Astrocyte (in vitro differentiated cells and primary cell): ENCODE measurements around the gene VRTN.

Experiments used
- EZH2 ChIP-seq: IDR thresholded peaks from 2 replicates; pipeline ENCODE4 v1.6.1; 2012; ENCODE audit warnings: mild to moderate bottlenecking, low read length, inconsistent platforms; ENCODE audit not compliant: insufficient read depth
- TF ChIP-seq, protein P1 (sequence below): IDR thresholded peaks from 2 replicates; pipeline ENCODE4 v1.5.1; 2011; ENCODE audit warnings: low read depth, mild to moderate bottlenecking, inconsistent platforms, low read length, moderate library complexity; ENCODE audit not compliant: insufficient read depth

DNA sequence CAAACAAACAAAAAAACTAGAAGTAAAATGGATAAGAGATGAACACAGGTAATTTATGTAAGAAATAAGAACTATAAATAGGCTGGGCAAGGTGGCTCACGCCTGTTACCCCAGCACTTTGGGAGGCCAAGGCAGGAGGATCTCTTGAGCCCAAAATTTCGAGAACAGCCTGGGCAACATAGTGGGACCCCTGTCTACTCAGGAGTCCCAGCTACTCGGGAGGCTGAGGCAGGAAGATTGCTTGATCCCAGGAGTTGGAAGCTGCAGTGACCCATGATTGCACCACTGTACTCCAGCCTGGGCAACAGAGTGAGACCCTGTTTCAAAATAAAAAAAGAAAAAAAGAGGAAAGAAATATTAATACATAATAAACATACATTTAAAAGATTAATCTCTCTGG is 22.8 kb upstream of the VRTN start:
- no peak for TF ChIP-seq EZH2
- TF ChIP-seq, protein P1, sequence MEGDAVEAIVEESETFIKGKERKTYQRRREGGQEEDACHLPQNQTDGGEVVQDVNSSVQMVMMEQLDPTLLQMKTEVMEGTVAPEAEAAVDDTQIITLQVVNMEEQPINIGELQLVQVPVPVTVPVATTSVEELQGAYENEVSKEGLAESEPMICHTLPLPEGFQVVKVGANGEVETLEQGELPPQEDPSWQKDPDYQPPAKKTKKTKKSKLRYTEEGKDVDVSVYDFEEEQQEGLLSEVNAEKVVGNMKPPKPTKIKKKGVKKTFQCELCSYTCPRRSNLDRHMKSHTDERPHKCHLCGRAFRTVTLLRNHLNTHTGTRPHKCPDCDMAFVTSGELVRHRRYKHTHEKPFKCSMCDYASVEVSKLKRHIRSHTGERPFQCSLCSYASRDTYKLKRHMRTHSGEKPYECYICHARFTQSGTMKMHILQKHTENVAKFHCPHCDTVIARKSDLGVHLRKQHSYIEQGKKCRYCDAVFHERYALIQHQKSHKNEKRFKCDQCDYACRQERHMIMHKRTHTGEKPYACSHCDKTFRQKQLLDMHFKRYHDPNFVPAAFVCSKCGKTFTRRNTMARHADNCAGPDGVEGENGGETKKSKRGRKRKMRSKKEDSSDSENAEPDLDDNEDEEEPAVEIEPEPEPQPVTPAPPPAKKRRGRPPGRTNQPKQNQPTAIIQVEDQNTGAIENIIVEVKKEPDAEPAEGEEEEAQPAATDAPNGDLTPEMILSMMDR: no peak
